Posterior cingulate gyrus (tissue), 11 donors: Measurements from ENCODE around the gene SGK2.

Experiments
- DNase-seq, 10 donors: peaks; one replicate each; pipeline versions ENCODE4 v3.0.0 to v3.0.0-alpha.2; 2020 to 2021; ENCODE audit warnings: mixed read lengths in 3 of 10
- intact Hi-C: fragments of 100-400 bp; cut with DNase I; formaldehyde crosslinking; loops from one replicate; pipeline ENCODE4 v1.15.1; 2023

Gene SGK2

GRCh38 chr20:43558412-43559146 lies at the start of gene SGK2:
Gene SGK2 (plus strand): TSS chr20:43559027. CDS start chr20:43566496, 7,469 bp downstream.
- intact Hi-C loops = no loop called here
- DNase-seq = peak in 1 of 10 donors; percentile 66

DNA sequence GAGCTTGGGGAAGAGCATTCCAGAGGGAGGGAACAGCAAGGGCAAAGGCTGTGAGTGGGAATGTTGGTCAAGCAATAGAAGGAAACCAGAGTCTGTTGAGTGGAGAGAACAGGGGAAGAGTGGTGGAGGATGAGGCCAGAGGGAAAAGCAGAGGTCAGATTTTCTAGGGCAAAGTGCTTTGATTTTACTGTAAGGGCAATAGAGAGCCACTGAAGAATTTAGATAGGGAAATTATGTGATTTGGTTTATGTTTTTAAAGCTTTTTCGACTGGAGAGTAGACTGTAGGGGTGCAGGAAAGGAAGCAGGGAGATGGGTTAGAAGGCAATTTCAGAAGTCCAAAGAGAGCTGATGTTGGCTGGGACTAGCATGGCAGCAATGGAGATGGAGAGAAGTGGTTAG lies 46.9 kb upstream of the SGK2 start:
- intact Hi-C loops = loop anchor here (5.0 kb wide), 1 partner anchor 55 kb away; the partner anchor contains the start of gene SRSF6
- DNase-seq = no peak

- intact Hi-C loops = loop anchor here (5.0 kb wide), 1 partner anchor 56 kb away; the partner anchor contains the start of gene SRSF6
- no peak for DNase-seq
Observed at GRCh38 chr20:43513372-43513930, 45.4 kb upstream of the SGK2 start.

DNA sequence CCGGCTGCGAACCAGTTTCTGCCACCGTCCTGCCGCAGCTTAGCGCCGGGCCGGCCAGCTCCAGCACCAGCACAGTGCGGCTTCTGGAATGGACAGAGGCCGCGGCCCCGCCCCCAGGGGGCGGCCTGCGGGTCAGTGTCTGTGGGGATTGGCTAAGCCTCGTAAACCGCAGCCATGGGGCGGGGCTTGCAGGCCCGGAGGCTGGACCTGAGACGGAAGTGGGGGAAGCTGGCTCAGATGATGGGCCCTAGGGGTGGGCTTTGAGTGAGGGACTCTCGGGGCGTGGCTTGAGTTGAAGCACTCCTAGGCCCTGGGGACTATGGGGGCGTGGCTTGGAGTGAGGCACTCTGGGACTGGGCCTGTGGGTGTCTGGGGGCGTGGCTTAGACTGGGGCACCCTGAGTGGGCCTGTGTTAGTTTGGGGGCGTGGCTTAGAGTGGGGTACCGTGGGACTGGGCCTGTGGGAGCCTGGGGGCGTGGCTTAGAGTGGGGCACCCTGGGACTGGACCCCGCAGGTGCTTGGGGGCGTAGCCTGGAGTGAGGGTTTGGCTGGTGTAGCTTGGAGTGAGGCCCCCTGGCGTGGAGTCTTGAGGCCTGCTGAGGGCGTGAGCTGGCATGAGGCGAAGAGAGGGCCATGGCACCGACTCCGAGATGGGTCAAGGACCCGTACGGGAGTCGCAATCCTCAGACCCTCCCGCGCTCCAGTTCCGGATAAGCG lies 44.7 kb upstream of the SGK2 start:
- intact Hi-C loops = loop anchor here (2.0 to 5.0 kb wide), 2 partner anchors 57 to 77 kb away; partner anchors contain the start of genes IFT52 and SRSF6
- peak; percentile 90 to 99 (median 94) for DNase-seq

DNA sequence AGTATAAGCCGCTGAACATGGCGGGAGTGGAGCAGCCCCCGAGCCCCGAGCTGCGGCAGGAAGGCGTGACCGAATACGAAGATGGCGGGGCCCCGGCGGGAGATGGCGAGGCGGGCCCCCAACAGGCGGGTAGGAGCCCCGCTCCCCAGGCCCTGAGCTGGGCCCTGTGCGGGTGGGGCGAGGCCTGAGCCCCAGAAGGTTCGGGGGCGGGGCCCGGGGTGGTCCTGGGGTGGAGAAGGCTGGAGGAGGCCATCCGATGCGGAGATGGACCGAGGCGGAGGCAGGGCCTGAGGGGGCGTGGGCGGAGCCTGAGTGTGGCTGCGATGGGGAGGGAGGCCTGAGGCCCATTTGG lies 44.2 kb upstream of the SGK2 start:
- peak in 2 of 10 donors; percentile 26 to 74 for DNase-seq
- intact Hi-C loops = loop anchor here (2.0 to 5.0 kb wide), 2 partner anchors 57 to 76 kb away; partner anchors contain the start of genes IFT52 and SRSF6

- intact Hi-C loops = loop anchor here (2.0 kb wide), 1 partner anchor 75 kb away; the partner anchor contains the start of gene IFT52
- DNase-seq = peak in 2 of 10 donors; percentile 26 to 87
Observed at GRCh38 chr20:43515628-43516027, 43.2 kb upstream of the SGK2 start.

DNA sequence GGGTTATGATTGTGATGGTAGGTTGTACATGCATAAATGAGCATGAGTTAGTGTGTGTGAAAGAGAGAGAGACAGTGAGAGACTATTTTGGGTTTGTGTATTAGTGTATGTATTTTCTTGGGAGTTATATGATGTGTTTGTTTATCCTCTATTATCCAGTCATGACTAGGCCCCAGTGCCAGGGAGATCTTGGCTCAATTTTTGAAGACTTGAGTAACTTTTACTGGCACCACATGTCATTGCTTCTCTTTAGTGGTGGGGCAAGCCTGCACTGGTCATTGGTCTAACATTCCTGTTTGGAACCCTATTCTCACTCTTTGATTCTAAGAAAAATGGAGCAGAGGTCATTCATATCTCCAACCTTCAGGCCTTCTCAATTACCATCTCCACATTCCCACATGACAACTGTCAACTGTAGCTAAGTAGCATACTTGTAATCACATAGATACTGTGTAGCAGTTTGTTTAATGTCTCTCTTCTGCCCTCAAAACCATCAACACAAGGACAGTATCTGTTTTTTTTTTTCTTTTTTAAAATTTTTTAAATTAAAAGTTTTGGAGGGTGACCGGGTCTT lies 42.5 kb upstream of the SGK2 start:
- no peak for DNase-seq
- intact Hi-C loops = no loop called here

GRCh38 chr20:43520074-43520630 lies 38.7 kb upstream of the SGK2 start:
- intact Hi-C loops = no loop called here
- no peak for DNase-seq

- peak in 1 of 10 donors; percentile 52 for DNase-seq
- intact Hi-C loops = no loop called here
Observed at GRCh38 chr20:43525021-43525420, 33.8 kb upstream of the SGK2 start.

DNA sequence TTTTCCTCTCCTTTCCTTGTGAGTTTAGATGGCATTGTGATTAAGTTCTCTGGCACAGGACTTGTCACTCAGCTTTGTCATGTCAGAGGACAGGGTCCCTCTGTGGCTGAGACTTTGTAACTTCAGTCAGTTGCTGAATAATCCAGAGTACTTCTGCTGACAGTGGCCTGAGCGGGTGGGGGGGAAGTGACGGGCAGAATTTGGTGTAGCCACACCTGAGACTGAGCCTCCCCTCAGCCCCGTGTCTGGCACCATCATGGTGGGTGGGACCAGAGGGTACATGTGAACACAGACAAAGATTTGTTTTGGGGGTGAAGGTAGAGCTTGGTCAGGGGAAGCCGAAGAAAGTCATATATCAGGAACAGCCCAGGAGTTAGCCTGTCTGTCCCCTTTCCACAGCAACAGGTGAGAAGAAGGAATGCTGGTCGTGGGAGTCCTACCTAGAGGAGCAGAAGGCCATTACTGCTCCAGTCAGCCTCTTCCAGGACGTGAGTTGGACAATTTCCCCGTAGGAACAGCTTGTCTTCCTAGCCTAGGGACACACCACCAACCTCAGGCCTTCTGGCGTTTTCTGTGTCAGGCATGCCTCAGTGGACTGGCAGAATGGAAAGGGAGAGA lies 30.5 kb upstream of the SGK2 start:
- intact Hi-C loops = no loop called here
- DNase-seq = peak in 1 of 10 donors; percentile 37

GRCh38 chr20:43529051-43529450 lies 29.8 kb upstream of the SGK2 start:
- peak in 1 of 10 donors; percentile 29 for DNase-seq
- intact Hi-C loops = no loop called here

GRCh38 chr20:43529457-43530153 lies 29.2 kb upstream of the SGK2 start:
- intact Hi-C loops = loop anchor here (10.0 kb wide), 1 partner anchor 555 kb away; no protein-coding TSS in a partner anchor
- DNase-seq = no peak

DNA sequence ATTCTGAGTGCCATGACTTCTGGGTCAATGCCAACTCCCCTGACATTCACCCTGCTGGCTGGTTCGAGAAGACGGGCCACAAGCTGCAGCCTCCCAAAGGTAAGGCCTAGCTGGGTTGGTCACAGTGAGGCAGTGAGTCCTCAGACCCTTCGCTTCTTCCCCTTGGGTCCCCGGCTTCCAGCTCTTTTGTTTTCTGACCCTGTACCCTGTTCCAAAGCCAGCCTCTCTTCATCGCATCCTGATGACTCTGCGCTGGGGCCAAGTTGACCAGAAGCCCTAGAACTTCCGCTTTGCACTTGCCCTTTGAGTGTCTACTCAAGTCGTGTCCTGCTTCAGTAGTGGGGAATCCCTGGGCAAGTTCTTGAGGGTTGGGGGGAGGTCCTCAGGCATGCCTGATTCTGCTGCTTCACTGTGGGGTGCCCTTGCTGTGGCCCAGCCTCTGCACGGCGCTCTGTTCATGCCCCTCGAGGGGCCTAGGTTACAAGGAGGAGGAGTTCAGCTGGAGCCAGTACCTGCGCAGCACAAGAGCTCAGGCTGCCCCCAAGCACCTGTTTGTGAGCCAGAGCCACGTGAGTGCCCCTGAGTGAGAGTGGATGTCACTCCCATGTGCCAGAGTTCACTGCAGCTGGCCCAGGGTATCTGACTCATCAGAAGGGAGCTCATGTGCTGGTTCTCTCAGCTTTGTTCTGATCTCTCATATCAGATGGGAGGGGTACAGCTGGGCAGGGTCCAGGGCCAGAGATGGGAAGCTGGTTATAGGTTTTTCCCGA lies 28.3 kb upstream of the SGK2 start:
- intact Hi-C loops = loop anchor here (10.0 kb wide), 1 partner anchor 554 kb away; no protein-coding TSS in a partner anchor
- DNase-seq = peak in 2 of 10 donors; percentile 17 to 73

GRCh38 chr20:43531091-43531443 lies 27.8 kb upstream of the SGK2 start:
- no peak for DNase-seq
- intact Hi-C loops = loop anchor here (10.0 kb wide), 1 partner anchor 554 kb away; no protein-coding TSS in a partner anchor

DNA sequence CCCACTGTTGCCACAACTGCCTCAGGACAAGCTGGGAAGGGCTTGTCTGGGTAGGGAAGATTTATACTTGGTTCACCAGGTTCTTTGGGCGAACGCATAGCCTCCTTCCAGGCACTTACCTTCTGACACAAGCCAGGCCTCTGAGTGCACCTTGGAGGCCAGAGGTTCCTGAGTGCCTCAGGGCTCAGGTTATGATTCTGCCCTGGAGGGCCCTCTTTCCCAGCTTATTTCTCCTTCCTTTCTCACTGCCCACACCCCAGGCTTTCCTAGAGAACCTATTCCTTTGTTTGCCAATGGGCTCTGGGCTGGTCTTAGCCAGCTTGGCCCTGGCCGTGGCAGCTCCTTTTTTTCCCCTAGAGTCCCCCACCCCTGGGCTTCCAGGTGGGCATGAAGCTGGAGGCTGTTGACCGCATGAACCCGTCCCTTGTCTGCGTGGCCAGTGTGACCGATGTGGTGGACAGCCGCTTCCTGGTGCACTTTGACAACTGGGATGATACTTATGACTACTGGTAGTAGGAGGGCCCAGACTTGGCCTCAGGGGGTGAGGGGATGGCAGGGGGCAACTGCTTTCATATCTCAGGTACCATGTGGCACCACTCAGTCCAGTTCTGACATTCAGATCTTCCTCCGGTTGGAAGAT lies 26.3 kb upstream of the SGK2 start:
- DNase-seq = peak in 1 of 10 donors; percentile 60
- intact Hi-C loops = loop anchor here (10.0 kb wide), 1 partner anchor 552 kb away; no protein-coding TSS in a partner anchor

- DNase-seq = peak in 2 of 10 donors; percentile 31 to 52
- intact Hi-C loops = loop anchor here (10.0 kb wide), 1 partner anchor 552 kb away; no protein-coding TSS in a partner anchor
Observed at GRCh38 chr20:43533060-43533459, 25.8 kb upstream of the SGK2 start.

DNA sequence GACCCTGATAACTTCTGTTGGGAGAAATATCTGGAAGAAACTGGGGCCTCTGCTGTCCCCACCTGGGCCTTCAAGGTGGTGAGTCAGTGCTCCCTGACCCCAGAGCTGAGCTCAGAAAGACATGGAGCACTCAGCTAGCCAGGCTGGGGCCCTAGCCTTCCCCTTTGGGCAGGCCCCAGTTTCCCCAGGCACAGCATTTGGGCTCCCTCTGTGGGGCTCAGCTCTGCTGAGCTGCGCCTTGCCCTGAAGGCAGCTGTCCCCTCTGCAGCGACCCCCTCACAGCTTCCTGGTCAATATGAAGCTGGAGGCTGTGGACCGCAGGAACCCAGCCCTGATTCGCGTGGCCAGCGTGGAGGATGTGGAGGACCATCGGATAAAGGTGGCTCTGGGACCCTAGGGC lies 24.8 kb upstream of the SGK2 start:
- intact Hi-C loops = loop anchor here (10.0 kb wide), 1 partner anchor 551 kb away; no protein-coding TSS in a partner anchor
- DNase-seq = peak in 1 of 10 donors; percentile 64
